ENCODE results near the gene VGLL3.
"Not testable (repeated sequence)": the region's sequence is repeated elsewhere in the genome, so short reads cannot be mapped to it uniquely, and the experiment has no call there.

The VGLL3 gene

DNA sequence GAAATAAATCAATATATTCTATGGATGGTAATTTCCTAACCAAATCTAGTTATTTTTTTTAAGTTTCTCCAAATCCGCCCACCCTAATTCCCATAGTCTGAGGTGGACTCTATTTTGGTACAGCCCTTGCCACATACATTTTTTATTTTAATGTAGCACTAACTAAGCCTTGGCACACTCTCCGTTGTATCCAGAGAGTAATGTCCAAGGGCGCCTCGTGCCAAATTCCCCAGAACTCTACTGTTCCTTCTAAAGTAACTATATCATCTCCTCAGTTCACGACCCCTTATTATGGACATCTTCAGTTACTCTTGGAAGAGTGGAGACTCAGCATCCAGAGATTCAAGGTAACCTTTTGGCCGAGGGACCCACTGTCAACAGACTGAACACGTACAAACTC lies 1.3 kb downstream of the VGLL3 start:
- no peak for DNase-seq (ENCODE audit: low read depth, low spot score)

GRCh38 chr3:86989006-86989405 lies 1.9 kb downstream of the VGLL3 start:
- DNase-seq (ENCODE audit: low read depth, low spot score), result no peak

DNA sequence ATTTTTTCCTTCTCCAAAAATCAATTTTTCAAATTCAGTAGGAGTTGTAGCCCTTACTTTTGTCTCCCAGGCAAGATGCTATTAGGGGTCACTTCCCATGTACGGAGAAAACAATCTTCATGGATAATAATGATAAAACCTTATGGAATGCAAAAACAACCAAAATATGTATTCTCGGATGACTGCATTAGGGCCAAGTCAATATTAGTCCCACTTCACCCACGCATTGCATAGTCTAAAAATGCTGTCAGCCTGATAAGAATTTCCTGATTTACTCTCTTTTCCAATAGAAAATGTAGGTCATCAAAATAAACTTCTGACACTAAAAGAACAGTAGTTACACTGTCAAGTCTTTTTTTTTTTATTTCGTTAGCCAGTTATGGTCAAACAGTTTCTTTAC lies 2.7 kb downstream of the VGLL3 start:
- DNase-seq (ENCODE audit: low read depth, low spot score), result no peak

- DNase-seq (ENCODE audit: low read depth, low spot score), result no peak
Measured at GRCh38 chr3:86987421-86987715, 3.6 kb downstream of the VGLL3 start.

- no peak for DNase-seq (ENCODE audit: low read depth, low spot score)
Measured at GRCh38 chr3:86986671-86987420, 4.1 kb downstream of the VGLL3 start.

GRCh38 chr3:86985181-86985826 lies 5.6 kb downstream of the VGLL3 start:
- no peak for DNase-seq (ENCODE audit: low read depth, low spot score)

GRCh38 chr3:86984271-86984670 lies 6.7 kb downstream of the VGLL3 start:
- DNase-seq (ENCODE audit: low read depth, low spot score), result no peak

GRCh38 chr3:86982883-86983282 lies 8.1 kb downstream of the VGLL3 start:
- DNase-seq (ENCODE audit: low read depth, low spot score), result no peak

- DNase-seq (ENCODE audit: low read depth, low spot score), result no peak
Measured at GRCh38 chr3:86978111-86978551, 12.8 kb downstream of the VGLL3 start.

- no peak for DNase-seq (ENCODE audit: low read depth, low spot score)
Measured at GRCh38 chr3:86976219-86976618, 14.7 kb downstream of the VGLL3 start.

- not testable (repeated sequence) for DNase-seq (ENCODE audit: low read depth, low spot score)
Measured at GRCh38 chr3:86974177-86974576, 16.8 kb downstream of the VGLL3 start.

- DNase-seq (ENCODE audit: low read depth, low spot score), result peak; percentile 59
Measured at GRCh38 chr3:86973440-86973839, 17.5 kb downstream of the VGLL3 start.

GRCh38 chr3:86969500-86970189 lies 21.3 kb downstream of the VGLL3 start:
- no peak for DNase-seq (ENCODE audit: low read depth, low spot score)

DNA sequence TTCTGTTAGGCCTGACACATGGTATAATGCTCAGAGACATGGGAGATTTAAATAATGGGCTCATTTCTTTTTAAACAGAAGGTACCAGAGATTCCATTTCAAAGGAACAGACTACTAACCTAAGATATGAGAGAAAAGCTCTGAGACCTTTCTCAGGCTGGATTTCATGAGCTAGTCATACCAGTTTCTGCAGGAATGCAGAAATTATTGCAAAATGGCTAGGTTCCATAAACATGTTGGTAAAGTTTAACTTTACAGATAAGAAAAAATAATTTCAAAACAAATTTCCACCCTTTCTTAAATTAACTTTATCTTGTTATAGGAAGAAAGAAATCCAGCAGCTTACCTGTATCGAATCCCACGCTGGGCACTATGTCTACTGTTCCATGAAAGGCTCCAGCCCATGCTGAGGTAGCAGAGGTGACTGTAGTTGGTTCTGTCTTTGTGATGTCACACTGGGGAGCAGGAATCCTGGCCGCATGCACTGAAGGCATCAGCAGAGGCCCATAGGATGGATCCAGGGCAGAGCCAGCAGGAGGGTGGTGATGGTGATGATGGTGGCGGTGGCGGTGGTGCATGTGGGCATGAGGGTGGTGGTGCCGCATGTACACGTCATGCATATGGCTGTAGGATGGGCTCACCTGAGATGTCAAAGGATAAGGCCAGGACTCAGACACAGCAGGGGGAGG lies 22.6 kb downstream of the VGLL3 start:
- no peak for DNase-seq (ENCODE audit: low read depth, low spot score)

DNA sequence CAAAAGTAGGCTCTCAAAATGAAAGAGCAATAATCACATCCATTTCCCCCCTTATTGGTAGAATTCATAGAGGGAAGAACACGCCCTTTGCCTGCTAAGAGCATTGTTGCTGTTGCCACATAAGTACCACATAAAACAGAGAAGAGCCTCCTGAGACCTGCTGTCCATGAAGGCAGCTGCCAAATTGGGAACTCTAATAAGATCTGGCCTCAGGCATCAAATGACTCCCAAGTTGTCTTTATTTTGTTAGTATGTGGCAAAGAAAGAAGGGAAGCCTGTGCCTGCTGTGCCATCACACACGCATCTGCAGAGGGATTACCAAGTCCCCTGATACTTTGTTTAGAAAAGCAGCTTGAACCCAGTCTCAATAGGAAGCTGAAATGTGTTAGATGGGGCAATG lies 23.9 kb downstream of the VGLL3 start:
- no peak for DNase-seq (ENCODE audit: low read depth, low spot score)

GRCh38 chr3:86965166-86965565 lies 25.8 kb downstream of the VGLL3 start:
- DNase-seq (ENCODE audit: low read depth, low spot score), result no peak

- no peak for DNase-seq (ENCODE audit: low read depth, low spot score)
Measured at GRCh38 chr3:86963611-86964010, 27.3 kb downstream of the VGLL3 start.

DNA sequence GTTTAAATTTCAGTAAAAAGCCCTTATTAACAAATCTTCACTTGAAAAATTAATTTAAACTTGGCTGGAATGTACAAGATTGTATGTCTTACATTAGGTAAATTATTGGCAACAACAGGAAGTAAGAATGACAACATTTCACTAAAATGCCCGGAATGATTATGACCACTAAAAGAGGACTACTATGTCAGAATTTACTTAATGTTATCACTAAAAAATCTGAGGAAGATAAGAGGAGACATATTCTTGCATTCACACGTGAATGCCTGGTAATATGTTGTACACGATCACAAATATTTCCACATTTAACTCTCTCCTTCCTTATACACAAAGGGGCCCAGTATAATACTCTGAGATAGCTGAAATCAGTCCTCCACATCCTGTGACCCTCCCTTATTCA lies 29.7 kb downstream of the VGLL3 start:
- no peak for DNase-seq (ENCODE audit: low read depth, low spot score)

GRCh38 chr3:86960550-86960949 lies 30.4 kb downstream of the VGLL3 start:
- no peak for DNase-seq (ENCODE audit: low read depth, low spot score)

DNA sequence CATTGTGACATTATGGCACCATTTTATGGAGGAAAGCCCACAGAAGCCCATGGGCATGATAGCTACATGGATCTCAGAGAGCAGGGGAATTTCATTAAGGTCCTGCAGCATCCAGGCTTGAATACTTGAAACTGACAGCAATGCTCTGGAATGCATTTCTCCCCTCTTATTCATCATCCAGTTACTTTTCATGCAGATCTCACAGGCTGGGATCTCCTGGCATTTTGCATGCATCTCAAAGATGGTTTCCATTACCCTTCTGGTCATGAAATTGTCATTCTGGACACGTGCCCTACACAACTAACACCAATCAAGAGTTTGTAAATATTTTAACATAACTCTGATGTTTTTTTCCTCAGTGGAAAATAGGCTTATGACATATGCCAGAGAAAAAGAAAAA lies 32.4 kb downstream of the VGLL3 start:
- DNase-seq (ENCODE audit: low read depth, low spot score), result no peak

GRCh38 chr3:86954747-86955146 lies 36.2 kb downstream of the VGLL3 start:
- DNase-seq (ENCODE audit: low read depth, low spot score), result no peak

GRCh38 chr3:86954226-86954625 lies 36.7 kb downstream of the VGLL3 start:
- no peak for DNase-seq (ENCODE audit: low read depth, low spot score)

Data from smooth muscle cell of the brain vasculature (primary cell).